Suppressor macrophage treated with lipopolysaccharide for 1 hour (primary cell): Measurements from ENCODE around the gene B9D1.
A peak's percentile ranks its signal among the peaks of the same experiment; 100 is the strongest.

Source experiments
- DNase-seq, 3 donors: peaks; one replicate each; pipeline ENCODE4 v3.0.0-alpha.2; 2020 to 2022

Gene B9D1

DNA sequence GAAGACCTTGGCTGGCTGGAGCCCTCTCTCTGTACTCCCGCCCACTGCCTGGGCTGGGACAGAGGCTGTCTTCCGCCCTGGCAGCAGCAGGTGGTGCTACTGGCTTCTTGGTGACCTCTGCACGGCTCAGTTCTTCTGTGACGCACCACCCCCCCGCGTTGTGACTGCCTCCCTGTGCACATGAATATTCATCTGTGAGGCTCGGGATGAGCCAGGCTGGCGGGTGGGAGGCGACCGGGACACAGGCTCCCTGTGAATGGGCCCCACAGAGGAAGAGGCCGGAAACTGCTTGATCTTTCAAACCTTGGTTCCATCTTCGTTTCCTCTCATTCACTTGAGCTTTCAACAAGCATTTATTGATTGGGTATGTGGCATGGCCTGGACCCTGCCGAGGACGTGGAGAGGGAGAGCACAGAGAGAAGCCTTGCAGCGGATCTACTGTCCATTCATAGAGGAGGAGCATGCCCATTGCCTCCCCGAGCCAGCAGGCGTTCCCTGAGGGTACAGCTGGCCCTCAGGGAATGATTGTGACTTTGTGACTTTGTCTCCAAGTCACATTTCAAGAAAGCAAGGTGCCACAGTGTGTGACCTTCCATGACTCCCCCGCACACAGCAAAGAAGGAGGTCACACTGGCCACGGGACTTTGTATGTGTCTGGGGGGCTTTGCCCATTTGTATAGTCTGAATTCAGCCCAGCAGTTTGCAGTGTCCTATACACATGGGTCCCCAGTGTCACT lies 45.0 kb downstream of the B9D1 start:
- peak in 1 of 3 donors; percentile 34 for DNase-seq

GRCh38 chr17:19316761-19317358 lies 45.7 kb downstream of the B9D1 start:
- DNase-seq = no peak

- DNase-seq = no peak
These were observed 47.4 kb downstream of the B9D1 start for GRCh38 chr17:19315104-19315503.

DNA sequence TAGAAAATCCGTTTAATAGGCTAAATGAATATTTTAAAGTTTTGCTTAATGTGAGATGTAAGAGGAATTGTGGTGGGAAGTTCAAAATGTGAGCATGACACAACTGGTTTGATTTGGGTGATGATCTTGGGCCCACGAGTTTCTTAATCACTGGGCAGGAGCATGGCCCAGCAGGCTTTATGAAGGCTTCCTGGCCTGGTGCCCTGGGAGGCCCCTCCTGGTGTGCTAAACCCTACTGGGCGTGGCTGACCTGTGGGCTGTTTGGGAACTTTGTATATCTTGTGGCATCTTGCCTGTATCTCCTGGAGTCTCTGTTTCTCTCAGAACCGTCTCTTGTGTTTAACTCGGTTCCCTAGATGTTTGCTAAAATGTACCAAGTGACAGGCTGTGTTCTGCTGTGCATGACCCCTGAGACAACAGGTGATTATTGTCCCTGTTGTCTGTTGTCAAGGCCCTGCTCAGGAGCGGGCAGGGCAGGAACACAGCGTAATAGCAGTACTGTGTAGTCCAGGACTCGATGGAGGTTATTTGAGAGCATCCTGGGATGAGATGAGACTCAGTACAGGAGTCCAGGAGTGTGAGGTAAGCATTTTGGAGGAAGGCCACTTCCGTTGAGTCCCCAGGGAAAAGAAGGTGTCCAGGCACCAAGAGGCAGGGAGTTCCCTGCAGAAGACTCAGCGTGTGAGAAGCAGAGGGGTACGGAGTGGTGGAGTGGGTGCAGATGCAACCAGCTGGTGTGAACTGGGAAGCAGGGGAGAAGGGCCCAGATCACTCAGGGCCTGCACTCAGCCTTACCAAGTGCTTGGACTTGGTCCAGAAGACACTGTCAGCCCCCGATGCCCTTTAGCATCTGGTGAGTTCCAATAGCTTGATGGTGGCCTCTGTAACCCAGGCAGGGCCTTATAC lies 48.5 kb downstream of the B9D1 start:
- DNase-seq = peak; percentile 36 to 64 (median 56)

- DNase-seq = no peak
These were observed 49.3 kb downstream of the B9D1 start for GRCh38 chr17:19313066-19313745.

DNA sequence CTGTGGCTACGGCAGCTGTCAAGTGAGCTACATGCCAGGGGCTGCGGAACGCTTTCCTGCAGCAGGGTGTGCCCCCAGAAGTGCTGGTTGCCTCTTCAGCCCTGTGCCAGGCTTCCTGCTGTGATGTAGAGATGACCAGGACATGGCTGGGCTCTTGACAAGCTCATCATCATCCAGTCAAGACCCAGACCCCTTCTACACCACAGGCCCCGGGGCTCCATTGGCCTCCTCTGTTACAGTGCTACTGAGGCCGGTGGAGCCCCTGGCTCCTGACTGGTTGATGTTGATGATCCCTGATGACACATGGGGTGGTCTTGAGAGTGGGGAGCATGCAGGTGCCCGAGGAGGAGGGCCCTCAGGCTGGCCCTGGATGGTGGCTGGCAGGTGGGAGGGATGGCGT lies 50.1 kb downstream of the B9D1 start:
- no peak for DNase-seq

GRCh38 chr17:19311421-19312215 lies 50.9 kb downstream of the B9D1 start:
- peak; percentile 63 to 80 (median 76) for DNase-seq

- no peak for DNase-seq
These were observed 51.5 kb downstream of the B9D1 start for GRCh38 chr17:19311016-19311415.

DNA sequence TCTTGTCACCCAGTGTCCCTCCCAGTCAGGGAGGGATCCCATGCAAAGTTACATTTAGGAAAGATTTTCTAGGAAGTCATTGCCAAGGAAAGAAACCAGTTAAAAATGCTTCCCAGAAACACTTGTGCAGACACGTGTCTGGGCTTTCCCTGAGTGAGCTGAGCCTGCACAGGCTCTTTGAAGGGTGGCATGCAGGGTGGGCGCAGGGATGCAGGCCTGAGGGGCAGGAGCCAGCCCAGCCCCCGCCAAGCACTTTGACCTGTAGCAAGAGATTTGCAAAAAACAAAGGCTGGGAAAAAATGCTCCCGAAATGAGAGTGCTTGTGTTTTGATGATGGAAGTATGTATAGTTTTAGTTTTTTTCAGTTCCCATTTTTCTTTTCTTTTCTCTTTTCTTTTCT lies 52.4 kb downstream of the B9D1 start:
- no peak for DNase-seq

DNA sequence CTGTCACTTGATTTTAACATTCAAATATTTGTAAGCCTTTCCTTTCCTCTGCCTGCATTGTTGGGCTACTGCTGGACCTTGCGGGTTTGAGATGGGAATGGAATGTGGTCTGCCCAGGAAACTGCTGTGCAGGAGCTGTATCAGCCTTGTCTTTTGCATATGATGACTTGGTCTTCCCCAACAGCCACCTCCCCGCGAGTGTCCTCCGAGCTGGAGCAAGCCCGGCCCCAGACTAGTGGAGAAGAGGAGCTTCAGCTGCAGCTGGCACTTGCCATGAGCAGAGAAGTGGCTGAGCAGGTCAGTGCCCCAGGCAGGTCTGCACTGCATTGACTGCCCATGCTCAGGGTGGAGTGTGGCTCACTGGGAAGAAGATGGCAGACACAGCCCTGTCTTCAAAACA lies 52.8 kb downstream of the B9D1 start:
- DNase-seq = no peak

DNA sequence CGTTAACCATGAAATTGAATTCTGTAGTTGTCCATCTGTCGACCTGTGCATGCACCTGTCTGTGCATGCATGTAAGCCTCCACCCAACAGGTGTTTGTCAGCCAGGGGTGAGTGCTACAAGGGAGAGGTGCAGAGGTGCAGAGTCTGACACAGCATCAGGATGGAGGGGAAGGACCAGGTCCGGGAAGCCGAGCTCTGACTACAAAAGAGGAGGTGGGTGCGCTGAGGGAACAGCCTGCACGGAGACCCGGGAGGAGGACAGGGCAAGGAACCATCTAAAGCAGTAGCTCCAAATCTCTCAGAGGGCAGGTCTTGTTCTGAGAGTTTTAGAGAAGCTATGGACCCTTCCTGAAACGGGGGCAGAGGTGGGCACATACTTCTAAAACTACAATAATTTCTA lies 54.1 kb downstream of the B9D1 start:
- no peak for DNase-seq

DNA sequence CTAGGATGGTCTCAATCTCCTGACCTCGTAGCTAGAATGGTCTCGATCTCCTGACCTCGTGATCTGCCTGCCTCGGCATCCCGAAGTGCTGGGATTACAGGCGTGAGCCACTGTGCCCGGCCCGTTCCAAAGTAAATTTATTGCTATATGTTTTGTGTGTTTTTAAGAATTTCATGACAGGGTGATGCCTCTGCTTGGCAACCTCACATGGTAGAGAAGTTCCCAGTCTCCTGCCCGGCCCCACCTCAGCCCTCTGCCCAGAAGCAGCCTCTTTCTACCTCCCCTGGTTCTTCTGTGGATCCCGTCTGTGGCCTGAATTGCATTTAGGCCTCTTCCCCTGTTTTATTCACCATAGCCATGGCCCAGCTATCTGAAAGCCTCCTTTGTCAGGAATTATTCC lies 55.0 kb downstream of the B9D1 start:
- DNase-seq = no peak

DNA sequence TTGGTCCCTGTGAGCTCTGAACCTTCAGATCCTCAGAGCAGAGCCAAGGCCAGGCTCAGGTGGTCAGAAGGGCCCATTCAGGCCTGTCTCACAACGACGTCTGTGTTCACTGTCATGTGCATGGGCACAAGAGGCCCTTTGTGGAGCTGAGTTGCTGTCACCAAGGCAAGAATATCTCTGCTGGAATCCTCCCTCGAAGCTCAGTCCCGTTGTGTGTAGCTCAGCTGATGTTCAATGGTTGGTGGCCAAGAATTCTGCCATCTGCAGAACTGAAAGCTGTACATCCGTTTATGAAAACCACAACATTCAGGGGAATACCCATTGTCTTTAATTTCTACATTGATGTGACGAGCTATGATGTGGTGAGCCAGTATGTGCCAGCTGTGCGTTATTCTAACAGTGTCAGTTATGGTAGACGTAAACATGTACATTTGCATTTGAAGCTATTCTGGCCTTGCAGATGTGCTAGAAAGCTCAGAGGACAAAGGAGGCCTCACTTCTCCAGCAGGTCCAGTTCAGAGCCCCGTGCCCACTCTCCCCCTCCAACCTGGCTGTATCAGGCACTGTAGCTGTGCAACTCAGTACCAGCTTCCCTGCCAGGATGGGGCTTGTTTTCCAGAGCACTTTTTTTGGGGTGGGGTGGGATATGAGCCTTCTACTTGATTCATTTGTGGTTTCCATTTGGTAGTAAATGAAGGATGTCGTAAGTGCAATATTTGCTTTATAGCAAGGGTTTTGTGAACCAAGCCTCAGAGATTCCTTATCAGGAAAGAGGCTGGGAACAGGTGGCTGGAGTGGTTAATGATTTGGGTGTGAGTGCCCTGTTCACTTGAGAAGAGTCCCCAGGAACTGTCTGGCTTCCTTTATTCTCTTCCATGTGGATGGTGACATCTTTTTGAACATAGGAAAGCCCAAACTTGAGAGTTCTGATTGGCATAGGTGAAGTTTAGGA lies 56.1 kb downstream of the B9D1 start:
- peak; percentile 80 to 94 (median 93) for DNase-seq

- DNase-seq = no peak
These were observed 56.8 kb downstream of the B9D1 start for GRCh38 chr17:19305761-19306159.

DNA sequence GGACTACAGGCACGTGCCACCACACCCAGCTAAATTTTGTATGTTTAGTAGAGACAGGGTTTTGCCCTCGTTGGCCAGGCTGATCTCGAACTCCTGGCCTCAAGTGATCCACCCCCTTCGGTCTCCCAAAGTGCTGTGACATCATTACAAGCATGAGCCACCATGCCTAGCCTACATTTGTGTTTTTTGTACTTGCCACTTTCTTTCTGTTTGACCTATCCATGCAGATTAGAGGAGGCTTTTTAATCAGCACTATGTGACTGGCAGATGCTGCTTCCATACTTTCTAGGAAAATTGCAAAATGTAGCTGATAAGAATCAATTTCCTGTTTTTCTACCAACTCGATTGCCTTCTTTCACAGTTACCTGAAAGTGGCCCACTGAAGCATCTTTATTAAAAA lies 57.3 kb downstream of the B9D1 start:
- DNase-seq = no peak

GRCh38 chr17:19304751-19305150 lies 57.8 kb downstream of the B9D1 start:
- DNase-seq = no peak

GRCh38 chr17:19304209-19304608 lies 58.3 kb downstream of the B9D1 start:
- DNase-seq = peak; percentile 89 to 96 (median 94)

- DNase-seq = peak in 2 of 3 donors; percentile 25 to 36
These were observed 59.2 kb downstream of the B9D1 start for GRCh38 chr17:19303367-19303776.

- DNase-seq = peak; percentile 59 to 74 (median 67)
These were observed 59.7 kb downstream of the B9D1 start for GRCh38 chr17:19302791-19303331.

DNA sequence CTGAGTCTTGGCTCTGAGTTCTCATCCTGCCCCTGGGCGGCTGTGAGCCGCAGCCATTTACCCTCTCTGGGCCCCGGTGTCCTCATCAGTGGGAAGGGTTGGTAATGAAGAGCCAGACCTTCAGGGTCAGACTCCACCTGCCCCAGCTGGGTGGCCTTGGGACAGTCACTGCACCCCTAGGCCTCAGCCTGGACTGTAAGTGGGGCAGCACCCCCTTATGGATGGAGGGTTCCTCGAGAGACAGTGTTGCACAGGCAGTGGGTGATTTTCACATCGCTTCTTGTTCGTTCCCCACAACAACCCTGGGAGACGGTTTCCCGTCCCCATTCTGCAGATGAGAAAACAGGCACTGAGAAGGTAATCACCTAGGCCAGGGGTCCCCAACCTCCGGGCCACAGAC lies 60.5 kb downstream of the B9D1 start:
- no peak for DNase-seq
